NCI-H2107 treated with DMSO at 0.1 percent for 48 hours (cell line): ENCODE data around the gene TBC1D9.
"Not testable (repeated sequence)": the region's sequence is repeated elsewhere in the genome, so short reads cannot be mapped to it uniquely, and the experiment has no call there.

ENCODE experiments used
- DNase-seq: peaks from one replicate; lab custom pipeline; 2025; ENCODE audit not compliant: unreplicated experiment; lab: John Stamatoyannopoulos, UW

Gene TBC1D9

DNA sequence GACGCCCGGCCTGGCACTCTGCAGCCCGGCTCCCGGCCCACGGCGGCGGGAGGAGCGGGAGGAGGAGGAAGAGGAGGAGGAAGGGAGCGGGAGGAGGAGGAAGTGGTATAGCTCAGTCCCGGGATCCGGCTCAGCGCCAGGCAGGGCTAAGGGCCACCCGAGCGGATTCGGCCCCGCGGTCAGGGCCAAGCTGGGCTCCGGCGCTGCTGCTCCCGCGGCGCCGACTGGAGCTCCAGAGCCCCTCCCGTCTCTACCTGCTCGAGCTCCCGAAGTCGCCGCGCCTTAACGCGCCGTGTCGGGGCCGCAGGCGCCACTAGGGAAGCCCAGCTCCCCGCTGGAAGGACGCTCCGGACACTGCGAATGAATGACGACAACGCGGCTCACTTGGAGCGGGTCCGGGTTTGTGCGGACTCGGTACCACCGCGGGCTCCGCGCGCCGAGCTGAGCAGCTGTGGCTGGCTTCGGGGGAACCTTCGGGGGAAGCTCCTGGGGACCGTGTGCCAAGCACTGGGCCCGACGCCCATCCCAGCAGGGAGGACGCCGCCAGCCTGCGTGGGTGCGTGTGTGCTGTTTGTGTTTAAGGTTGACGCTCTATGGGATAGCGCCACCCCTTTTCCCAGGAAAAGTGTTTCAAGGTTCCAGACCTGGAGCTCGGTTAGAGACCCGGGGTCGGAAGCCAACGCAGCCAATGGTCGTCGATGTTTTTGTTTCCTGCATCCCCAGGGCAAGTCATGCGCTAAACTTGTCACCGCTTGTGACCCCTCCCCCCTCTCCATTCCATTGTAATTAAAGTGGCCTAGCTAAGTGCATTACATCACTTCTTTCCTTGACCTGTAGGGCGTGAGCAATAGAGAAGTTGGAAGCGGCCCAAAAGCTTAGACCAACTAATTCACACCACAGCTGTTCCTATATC, at the start of gene TBC1D9:
Gene TBC1D9 (minus strand): TSS at position 67 of the 913 bp plus-strand sequence. CDS start 340 bp downstream, outside the sequence.
- DNase-seq = peak; percentile 68

DNA sequence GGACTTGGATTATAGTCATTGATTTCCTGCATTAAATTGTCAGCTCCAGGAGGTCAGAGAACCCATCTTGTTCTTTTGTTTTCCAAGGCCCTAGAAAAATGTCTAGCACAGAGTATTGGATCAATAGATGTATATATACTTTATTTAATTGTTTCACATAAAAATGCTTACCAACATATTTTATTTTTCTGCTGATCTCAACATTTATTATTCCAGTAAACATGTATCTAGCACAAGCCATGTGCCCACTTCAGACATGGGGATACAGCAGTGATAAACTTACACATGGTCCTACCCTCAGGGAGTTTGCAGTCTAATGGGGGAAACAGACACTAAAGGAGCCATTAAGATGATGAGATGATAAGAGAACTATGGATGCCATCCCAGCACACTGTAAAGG, 49.1 kb upstream of the TBC1D9 start:
- DNase-seq = no peak

DNA sequence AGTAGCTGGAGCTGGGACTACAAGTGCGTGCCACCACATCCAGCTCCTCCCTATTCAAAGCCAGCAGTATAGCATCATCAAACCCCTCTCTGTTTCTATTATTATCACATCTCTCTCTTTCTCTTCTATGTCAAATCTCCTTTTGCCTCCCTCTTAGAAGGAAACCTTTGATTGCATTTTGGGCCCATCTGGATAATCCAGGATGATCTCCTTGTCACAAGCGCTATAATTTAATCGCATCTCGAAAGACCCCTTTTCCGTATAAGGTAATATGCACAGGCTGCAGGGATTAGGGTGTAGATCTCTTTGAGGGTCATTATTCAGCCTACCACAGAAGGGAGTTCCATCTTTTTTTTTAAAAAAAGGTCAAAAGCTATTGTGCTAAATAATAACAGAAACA, 46.4 kb upstream of the TBC1D9 start:
- no peak for DNase-seq

DNA sequence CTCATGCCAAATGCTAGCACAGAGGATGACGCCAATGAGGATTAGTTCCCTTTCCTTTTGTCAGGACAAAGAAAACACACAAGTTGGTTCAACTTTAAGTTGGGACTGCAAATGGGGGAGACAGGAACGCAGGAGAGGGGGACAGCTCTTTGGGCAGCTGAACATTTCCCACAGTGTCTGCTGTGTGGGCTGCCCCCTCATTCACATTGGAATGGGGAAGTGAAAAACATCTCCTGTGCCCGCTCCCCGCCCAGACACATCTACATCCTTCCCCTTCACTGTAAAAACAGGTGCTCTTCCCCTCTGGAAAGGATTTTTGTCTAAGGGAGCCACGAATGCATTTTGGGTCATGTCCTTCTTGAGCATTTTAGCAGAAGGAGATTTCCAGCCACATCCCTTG, 44.5 kb upstream of the TBC1D9 start:
- DNase-seq = no peak

DNA sequence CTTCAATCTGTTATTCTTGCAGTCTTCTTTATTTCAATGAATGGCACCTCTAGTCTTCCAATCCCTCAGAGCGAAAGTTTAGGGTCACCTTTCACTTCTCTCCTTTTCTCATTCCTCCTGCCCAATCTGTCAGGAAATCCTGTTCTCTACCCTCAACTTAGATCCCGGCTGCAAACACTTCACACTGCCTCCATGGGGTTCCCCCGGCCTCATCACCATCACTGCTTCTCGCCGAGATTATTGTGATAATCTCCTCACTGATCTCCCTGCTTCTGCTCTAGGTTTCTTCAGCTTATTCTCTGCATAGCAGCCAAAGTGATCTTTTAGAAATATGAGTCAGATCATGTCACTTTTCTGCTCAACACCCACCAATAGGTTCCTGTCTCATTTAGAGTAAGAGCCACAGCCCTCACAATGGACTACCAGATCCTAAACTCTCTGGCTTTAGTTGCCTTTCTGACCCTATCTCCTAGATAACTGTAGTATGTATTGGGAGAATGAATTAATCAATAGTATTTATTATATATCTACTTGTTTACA, 43.6 kb upstream of the TBC1D9 start:
- DNase-seq = no peak

DNA sequence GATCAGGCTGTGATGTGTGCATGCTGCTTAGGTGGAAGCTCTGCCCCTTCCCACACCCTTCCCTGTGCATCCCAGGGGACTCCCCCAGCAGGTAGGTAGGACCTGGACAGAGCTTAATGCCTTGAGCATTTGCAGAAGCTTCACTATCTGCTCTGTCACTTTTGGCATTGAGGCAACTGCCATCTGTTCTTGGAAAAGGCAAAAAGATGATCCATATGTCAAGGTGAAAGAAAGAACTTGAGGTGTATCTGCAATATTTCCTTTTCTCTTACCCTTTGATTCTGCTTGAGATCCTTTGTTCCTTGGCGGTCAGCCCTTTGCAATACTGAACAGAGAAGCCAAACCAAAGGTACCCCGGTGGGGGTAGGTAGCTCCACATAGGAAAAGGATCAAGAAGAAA, 37.1 kb upstream of the TBC1D9 start:
- no peak for DNase-seq

DNA sequence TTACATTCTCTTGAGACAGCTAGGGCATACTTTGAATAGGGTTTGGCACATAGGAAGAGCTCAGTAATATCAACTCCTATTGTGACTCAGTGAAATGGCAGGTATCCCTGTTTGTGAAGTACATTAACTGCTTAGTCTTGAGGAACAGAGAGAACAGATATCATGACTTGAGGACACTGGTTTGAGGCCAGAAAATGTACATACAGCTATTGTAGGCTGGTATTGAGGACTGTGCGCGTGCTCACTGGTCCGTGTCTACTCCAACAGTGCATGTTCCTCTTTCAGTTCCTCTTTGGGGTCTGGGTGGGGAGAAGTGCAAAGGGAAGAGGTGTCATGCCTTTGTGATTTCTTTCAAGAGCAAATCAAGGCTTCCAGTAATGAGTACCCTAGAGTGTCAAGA, 34.6 kb upstream of the TBC1D9 start:
- DNase-seq = no peak

DNA sequence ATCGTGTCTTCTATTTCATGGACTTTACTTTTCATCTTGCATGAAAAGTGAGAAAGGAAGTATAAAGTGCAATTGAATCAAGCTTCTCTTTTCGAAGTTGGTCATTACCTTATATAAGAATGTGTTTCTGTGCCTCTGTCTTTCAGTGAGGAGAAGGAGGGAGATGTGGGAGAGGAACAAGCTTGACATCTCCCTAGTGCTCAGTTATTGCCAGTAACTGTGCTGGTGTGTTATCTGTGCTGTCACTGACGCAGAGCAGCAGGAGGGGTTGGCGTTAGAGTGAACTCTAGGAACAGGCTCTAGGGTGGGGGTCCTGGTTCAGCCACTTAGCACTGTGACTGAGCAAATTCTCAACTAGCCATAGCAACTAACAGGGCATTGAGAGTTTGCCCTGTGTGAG, 34.0 kb upstream of the TBC1D9 start:
- no peak for DNase-seq

DNA sequence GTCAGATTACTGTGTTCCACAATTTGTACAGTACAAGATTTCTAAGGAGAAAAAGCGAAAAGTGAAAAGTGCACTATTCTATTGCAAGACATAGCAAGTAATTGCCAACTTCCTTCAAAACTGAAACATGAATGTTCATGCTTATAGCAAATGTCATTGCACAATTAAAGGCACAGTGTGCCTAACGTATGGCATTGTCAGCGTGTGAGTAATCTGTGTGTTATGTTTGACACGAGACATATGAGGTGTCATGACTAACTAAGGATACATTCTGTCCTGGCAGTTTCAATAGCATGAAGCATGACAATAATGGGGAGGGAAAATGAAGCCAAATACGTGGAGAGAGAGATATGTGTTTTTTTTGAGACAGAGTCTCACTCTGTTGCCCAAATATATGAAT, 33.6 kb upstream of the TBC1D9 start:
- DNase-seq = no peak

DNA sequence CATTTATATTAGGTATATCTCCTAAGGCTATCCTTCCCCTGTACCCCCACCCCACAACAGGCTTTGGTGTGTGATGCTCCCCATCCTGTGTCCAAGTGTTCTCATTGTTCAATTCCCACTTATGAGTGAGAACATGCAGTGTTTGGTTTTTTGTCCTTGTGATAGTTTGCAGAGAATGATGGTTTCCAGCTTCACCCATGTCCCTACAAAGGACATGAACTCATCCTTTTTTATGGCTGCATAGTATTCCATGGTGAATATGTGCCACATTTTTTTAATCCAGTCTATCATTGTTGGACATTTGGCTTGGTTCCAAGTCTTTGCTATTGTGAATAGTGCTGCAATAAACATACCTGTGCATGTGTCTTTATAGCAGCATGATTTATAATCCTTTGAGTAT, 26.6 kb upstream of the TBC1D9 start:
- DNase-seq = not testable (repeated sequence)

DNA sequence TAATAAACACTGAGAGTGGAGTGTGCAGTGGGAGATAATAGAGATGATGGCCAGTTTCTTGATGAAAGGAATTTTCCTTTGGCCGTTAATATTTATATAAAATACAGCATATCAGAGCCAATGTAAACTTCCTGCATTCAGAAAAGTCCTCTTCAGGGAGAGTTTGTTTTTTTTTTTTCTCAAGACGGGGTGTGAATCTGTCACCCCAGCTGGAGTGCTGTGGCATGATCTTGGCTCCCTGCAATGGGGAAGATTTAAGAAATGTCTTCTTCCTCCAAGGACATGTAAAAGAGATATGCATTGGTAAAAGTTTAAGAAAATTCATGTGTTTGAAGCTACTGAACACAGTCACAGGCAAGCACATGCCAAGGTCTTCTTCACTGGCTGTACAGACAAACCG, 25.4 kb upstream of the TBC1D9 start:
- no peak for DNase-seq

DNA sequence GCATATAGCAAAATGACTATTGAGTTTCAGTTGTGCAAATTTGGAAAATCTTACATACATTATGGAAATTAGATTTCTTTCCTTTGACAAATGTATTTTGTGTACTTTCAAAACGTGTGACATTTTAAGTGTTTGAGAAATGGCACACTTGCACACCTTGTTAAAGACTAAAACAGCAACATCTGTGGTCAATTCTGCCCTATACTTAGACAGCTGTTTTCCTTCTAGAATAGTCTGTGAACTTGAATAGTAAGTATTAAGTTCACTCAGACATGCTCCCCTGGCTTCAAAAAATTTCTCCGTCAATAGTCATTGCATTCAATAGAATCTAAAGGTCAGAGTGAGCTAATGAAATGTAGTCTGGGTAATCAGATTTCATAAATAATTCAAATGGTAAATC, 21.7 kb upstream of the TBC1D9 start:
- no peak for DNase-seq

DNA sequence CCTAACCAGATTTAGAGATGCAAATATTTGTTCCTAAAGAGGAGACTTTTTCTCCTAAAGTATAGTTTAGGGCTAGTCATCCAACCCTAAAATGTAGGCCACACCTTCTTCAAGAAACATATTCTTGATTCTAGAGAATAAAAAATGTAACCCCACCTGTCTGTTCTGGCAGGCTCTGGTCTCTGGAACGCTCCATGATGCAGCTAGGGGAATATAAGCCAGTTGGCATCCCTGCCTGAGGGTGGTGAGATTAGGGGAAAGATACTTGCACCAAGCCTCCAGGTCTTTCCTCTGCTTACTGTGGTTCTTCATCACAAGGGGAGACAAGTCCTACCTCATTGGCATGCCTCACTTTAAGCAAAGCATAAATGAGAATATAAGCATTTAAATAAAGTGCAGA, 21.2 kb upstream of the TBC1D9 start:
- no peak for DNase-seq

DNA sequence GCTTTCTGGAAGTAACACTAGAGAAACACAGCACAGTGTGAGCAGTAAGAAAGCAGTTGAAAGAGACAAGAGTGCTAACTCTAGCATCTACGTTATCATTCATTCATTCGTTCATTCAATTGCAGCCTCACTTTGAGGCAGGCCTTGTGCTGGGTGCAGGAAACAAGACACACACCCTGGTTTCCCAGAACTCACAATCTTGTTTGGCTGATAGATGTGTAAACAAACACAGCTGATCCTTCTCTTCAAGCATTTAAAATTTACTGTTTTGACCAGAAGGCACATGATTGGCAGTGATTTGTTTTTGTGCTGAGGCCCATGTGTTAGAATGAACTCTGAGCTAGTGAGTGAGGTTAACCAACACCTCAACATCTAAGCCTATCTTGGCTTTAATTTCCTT, 20.4 kb upstream of the TBC1D9 start:
- no peak for DNase-seq

DNA sequence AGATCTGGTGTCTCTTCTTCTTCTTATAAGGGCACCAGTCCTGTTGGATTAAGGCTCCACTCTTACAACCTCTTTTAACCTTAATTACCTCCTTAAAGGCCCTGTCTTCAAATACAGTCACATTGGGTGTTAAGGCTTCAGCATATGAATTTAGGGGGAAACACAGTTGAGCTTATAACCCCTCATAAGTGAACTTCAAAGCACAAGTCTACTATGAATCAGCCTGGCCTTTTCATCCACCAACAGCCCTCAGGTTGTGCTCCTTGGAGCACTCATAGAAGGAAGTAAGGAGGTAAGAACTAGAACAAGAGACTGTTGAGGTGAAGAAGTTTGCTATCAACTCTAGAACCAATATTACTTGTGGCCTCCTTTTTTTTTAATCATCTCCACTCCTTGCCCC, 18.8 kb upstream of the TBC1D9 start:
- DNase-seq = no peak

DNA sequence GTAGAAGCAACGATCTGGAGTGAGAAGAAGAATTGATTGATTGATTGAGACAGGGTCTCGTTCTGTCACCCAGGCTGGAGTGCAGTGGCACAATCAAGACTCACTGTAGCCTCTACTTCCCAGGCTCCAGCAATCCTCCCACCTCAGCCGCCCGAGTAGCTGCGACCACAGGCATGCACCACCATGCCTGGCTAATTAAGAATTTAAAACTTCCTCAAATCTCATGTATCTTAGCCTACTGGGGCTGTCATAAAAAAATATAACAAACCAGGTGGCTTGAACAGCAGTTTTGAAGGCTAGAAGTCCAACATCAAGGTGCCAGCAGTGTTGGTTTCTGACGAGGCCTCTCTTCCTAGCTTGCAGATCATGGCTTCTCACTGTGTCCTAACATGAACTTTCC, 18.3 kb upstream of the TBC1D9 start:
- DNase-seq = no peak

DNA sequence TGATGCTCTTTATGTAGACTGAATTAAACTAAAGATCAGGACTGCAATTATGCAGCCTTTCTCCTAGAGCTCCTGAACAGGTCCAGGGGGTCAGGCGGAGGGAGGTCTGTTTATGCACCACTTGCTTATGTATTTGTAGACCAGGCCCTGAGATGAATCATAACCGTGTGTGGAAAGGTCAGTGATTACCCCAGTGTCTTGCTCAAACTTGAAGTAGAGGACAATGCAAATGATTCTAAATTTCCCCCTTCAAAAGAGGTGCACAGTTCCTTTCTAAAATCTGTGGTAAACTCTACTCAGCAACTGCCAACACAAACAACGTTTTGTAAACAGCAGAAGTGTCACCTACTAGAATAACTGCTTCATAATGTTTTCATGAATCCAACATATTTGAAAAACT, 13.0 kb upstream of the TBC1D9 start:
- no peak for DNase-seq

DNA sequence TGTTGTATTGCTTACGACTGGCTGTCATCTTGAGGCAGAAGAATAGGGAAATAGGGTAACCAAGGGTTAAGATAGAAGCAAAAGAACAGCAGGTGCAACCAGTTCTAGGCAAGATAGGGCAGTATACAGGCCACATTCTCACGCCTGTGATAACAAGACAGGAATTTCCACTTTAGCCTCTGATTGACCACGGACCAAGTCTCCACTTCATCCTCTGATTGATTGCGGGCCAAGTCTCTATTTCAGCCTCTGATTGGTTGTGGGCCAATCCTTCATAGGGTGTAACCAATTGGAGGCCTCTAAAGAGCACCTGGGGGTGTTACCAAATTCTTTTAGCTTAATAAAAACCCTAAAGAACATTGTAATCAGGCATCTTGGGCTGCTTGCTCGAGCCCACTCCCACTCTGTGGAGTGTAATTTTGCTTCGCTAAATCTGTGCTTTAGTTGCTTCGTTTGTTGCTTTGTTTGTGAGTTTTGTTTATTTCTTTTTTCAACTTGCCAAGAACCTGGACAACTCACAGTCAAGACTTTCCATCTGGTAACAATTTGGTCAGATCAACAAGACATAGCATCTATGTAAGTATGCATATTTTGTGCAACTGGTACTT, 8.7 kb upstream of the TBC1D9 start:
- no peak for DNase-seq

DNA sequence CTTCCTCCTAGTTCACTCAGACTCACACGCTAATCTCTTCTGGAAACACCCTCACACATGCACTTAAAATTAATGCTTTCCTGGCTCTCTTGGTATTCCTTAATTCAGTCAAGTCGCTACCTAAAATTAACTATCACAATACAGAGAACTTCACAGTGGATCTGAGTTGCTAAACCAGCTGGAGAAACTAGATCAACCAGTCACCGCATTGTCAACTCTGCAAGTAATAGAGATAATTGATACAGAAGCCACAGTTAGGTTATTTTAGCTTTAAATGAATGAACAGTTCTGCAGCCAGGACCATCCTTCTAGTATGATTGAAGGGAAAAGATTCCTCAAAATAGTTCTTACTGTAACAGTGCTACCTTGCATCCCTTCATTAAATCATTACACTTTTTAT, 6.0 kb upstream of the TBC1D9 start:
- DNase-seq = no peak

DNA sequence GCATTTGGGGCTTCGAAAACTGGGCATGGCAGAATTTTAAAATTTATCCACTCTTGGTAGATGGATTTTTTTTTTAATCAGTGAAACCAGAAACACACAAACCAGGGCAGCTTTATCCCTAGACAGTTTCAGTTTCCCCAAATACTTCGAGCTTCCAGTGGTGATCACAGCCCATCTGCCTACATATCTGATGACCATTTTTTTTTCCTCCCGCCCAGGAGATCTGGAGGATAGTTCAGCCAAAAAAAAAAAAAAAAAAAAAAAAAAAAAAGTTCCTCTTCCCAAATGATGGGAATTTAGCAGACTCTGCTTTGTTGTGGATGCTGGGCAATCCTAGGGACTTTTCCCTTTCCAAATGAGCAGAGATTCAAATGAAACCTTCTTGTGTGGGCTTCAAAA, 1.0 kb upstream of the TBC1D9 start:
- DNase-seq = no peak

DNA sequence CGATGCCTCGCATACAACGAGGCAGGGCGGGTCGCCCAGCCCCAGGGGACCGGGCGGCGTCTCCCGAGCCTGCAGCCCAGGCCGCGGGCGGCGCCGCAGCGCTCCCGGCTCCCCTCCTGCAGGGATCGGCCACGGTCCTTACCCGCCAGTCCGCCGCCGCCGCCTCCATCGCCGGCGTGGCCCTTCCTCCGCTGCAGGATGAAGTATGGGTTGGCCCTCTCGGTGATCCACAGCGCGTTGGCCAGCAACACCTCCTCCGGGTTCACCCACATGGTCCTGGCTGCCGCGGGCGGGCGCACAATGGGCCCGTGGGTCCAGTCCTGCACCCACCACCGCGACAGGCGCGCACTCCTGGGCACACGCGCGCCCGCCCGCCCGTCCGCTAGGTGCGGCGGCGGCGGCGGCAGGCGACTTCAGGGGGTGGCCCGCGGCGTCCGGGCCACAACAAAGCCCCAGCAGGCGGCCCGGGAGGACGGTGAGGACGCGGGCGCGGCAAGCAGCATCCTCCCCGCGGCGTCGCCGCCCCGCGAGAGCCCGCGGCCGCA, 339 bp downstream of the TBC1D9 start:
- no peak for DNase-seq
